BE2C (cell line): Measurements from ENCODE around the gene SLC39A13.

Experiments
- DNase-seq: peaks from one replicate; pipeline ENCODE4 v3.0.0-alpha.2; 2020
- H3K27me3 ChIP-seq: fragments of 250-450 bp; sonication (Bioruptor Pico); 2 replicates; pipeline ENCODE4 v1.5.1; 2020; ENCODE audit warnings: mild to moderate bottlenecking
- H3K36me3 ChIP-seq: fragments of 250-450 bp; sonication (Bioruptor Pico); 2 replicates; pipeline ENCODE4 v1.5.1; 2020; ENCODE audit warnings: mild to moderate bottlenecking
- H3K4me1 ChIP-seq: fragments of 250-450 bp; sonication (Bioruptor Pico); 2 replicates; pipeline ENCODE4 v1.5.1; 2020
- H3K4me3 ChIP-seq: 2 replicates; pipeline ENCODE4 v1.5.1; 2011; ENCODE audit warnings: low read depth, low read length
- H3K9me3 ChIP-seq: fragments of 250-450 bp; sonication (Bioruptor Pico); 2 replicates; pipeline ENCODE4 v1.5.1; 2020
- CTCF ChIP-seq: IDR thresholded peaks from 2 replicates; pipeline ENCODE4 v1.5.1; 2012; ENCODE audit warnings: mild to moderate bottlenecking, low read depth, low read length

The SLC39A13 gene

DNA sequence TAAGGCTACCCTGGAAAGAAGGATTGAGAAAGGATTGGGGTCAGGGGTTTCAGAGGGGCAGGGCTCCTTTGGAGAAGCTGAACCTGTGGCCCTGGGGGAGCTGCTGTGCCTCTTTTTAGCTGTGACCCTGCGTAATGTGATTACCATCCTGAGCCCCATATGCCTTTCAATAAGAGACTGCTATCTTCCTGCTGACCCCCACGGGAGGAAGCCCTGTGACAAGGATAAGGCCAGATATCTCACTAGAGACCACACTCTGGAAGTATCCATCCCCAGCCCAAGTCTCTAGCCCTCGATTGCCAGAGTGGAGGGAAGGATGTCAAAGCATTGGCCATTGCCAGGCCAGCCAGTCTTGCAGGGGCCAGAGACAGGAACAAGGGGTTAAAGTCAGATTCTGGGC lies 4.8 kb upstream of the SLC39A13 start:
- no peaks in the 10 kb centered on the region for H3K27me3 ChIP-seq
- TF ChIP-seq CTCF = no peak
- H3K9me3 ChIP-seq = no peaks in the 10 kb centered on the region
- H3K4me1 ChIP-seq = peaks cover 5% of the 10 kb centered on the region; the same call in 1 of the 2 replicates
- H3K4me3 ChIP-seq = no peak overlapping the region
- no peak for DNase-seq
- no peaks in the 10 kb centered on the region for H3K36me3 ChIP-seq

GRCh38 chr11:47406896-47407745 lies 1.3 kb upstream of the SLC39A13 start:
- Histone ChIP-seq H3K4me3 (peak overlapping the region; percentile 65), H3K36me3 (peaks cover 2% of the 10 kb centered on the region; the same call in 1 of the 2 replicates), H3K9me3 (no peaks in the 10 kb centered on the region), H3K27me3 (no peaks in the 10 kb centered on the region), H3K4me1 (no peaks in the 10 kb centered on the region)
- no peak for DNase-seq
- TF ChIP-seq CTCF = no peak

- peak; percentile 67 for DNase-seq
- H3K4me3 ChIP-seq = peak overlapping the region; percentile 74
- H3K4me1 ChIP-seq = no peaks in the 10 kb centered on the region
- no peaks in the 10 kb centered on the region for H3K27me3 ChIP-seq
- TF ChIP-seq CTCF = no peak
- H3K36me3 ChIP-seq = peaks cover 2% of the 10 kb centered on the region; the same call in 1 of the 2 replicates
- H3K9me3 ChIP-seq = no peaks in the 10 kb centered on the region
Observed at GRCh38 chr11:47408598-47409439, 429 bp downstream of the SLC39A13 start.

- DNase-seq = no peak
- H3K36me3 ChIP-seq = peaks cover 2% of the 10 kb centered on the region; the same call in 1 of the 2 replicates
- no peaks in the 10 kb centered on the region for H3K27me3 ChIP-seq
- H3K9me3 ChIP-seq = no peaks in the 10 kb centered on the region
- no peak for TF ChIP-seq CTCF
- no peaks in the 10 kb centered on the region for H3K4me1 ChIP-seq
- peak overlapping the region; percentile 74 for H3K4me3 ChIP-seq
Observed at GRCh38 chr11:47409440-47410369, 1.3 kb downstream of the SLC39A13 start.

GRCh38 chr11:47410370-47411264 lies 2.2 kb downstream of the SLC39A13 start:
- H3K36me3 ChIP-seq = peaks cover 2% of the 10 kb centered on the region; the same call in 1 of the 2 replicates
- H3K4me1 ChIP-seq = no peaks in the 10 kb centered on the region
- TF ChIP-seq CTCF = no peak
- no peak for DNase-seq
- no peak overlapping the region for H3K4me3 ChIP-seq
- no peaks in the 10 kb centered on the region for H3K9me3 ChIP-seq
- H3K27me3 ChIP-seq = no peaks in the 10 kb centered on the region
